HCT116 (cell line): ENCODE measurements around the gene SLC25A3.

ENCODE experiments used
- CTCF ChIP-seq, 3 experiments: fragments of 200-600 bp in 1 of 3; sonication (generic) in 1 of 3; IDR thresholded peaks in 2 of 3; conservative IDR thresholded peaks in 1 of 3; 2 replicates each; pipeline ENCODE4 v1.5.1; 2012 to 2017; ENCODE audit warnings: low read depth in 2 of 3, low read length in 2 of 3, antibody characterized with exemption in 1 of 3, borderline replicate concordance in 1 of 3, control low read depth in 1 of 3, mild to moderate bottlenecking in 1 of 3, mixed read lengths in 1 of 3, mixed run types in 1 of 3, moderate library complexity in 1 of 3; ENCODE audit not compliant: insufficient read depth in 1 of 3
- EZH2 ChIP-seq: fragments of 200-600 bp; sonication (generic); IDR thresholded peaks from 2 replicates; pipeline ENCODE4 v1.6.1; 2017; ENCODE audit warnings: antibody characterized with exemption, mixed run types
- EZH2phosphoT487 ChIP-seq: fragments of 200-600 bp; IDR thresholded peaks from 2 replicates; pipeline ENCODE4 v1.6.1; 2018; ENCODE audit warnings: antibody characterized with exemption, borderline replicate concordance
- JUND ChIP-seq: IDR thresholded peaks from 2 replicates; pipeline ENCODE4 v1.6.1; 2012
- MAX ChIP-seq: IDR thresholded peaks from 2 replicates; pipeline ENCODE4 v1.6.1; 2012
- POLR2A ChIP-seq: IDR thresholded peaks from 2 replicates; pipeline ENCODE4 v1.7.0; 2011; ENCODE audit warnings: borderline replicate concordance; ENCODE audit not compliant: insufficient read depth, insufficient read length; ENCODE audit errors: extremely low read depth
- POLR2AphosphoS5 ChIP-seq: IDR thresholded peaks from 2 replicates; pipeline ENCODE4 v1.6.1; 2011; ENCODE audit warnings: mild to moderate bottlenecking, low read depth, low read length, moderate library complexity
- RAD21 ChIP-seq: IDR thresholded peaks from 2 replicates; pipeline ENCODE4 v1.6.1; 2012; ENCODE audit warnings: low read depth, mild to moderate bottlenecking
- REST ChIP-seq: IDR thresholded peaks from 2 replicates; pipeline ENCODE4 v1.6.1; 2012; ENCODE audit warnings: low read depth
- TCF7L2 ChIP-seq: IDR thresholded peaks from 2 replicates; pipeline ENCODE4 v1.7.0; 2011; ENCODE audit warnings: borderline replicate concordance, inconsistent platforms; ENCODE audit not compliant: insufficient read depth, insufficient read length; ENCODE audit errors: extremely low read depth
- ZBTB33 ChIP-seq: IDR thresholded peaks from 2 replicates; pipeline ENCODE4 v1.6.1; 2011; ENCODE audit warnings: mild to moderate bottlenecking, low read length, moderate library complexity; ENCODE audit not compliant: insufficient replicate concordance; ENCODE audit errors: extremely low read depth
- ZNF274 ChIP-seq: fragments of 200-500 bp; sonication (Bioruptor generic); IDR thresholded peaks from 2 replicates; pipeline ENCODE4 v1.6.1; 2014; ENCODE audit warnings: mild to moderate bottlenecking, low read depth, low read length, inconsistent platforms

GRCh38 chr12:98635657-98636323 lies 42.3 kb downstream of the SLC25A3 start:
- TF ChIP-seq CTCF (IDR thresholded peaks at IDR 0.05 in 2 of 3, conservative IDR thresholded peaks at IDR 0.05 in 1 of 3; ENCODE audit: borderline replicate concordance in 1 of 3, insufficient read depth in 1 of 3, low read depth in 2 of 3, low read length in 2 of 3) (no peak), JUND (peak; percentile 51), POLR2AphosphoS5 (no peak), EZH2 (no peak), REST (no peak), ZNF274 (no peak), ZBTB33 (no peak), MAX (no peak), EZH2phosphoT487 (no peak), RAD21 (no peak), POLR2A (no peak), TCF7L2 (no peak)
